Measurements from ENCODE around the gene RAMP1. TPM values are rescaled to one million over a fixed set of nuclear protein-coding genes. Genes with fewer than 3 reads are reported as not detected.
A peak's percentile ranks its signal among the peaks of the same experiment; 100 is the strongest.
"Not testable (repeated sequence)": the region's sequence is repeated elsewhere in the genome, so short reads cannot be mapped to it uniquely, and the experiment has no call there.

RAMP1 gene
- total RNA-seq, 2 experiments from 2014 or later = 0.30 to 0.32 TPM

GRCh38 chr2:237864444-237864931, 5.1 kb downstream of the RAMP1 start:
- no peaks in the 10 kb centered on the region for H3K9me3 Mint-ChIP-seq (ENCODE audit: low read depth)
- ATAC-seq (no peak), DNase-seq (no peak)
- H3K27me3 Mint-ChIP-seq = peaks cover 27% of the 10 kb centered on the region
- ChIA-PET POLR2A (no interaction called here), CTCF (no interaction called here)
- no peak overlapping the region for H3K4me3 Mint-ChIP-seq
- intact Hi-C loops (cut with DNase I, micrococcal nuclease) = no loop called here
- H3K36me3 Mint-ChIP-seq (ENCODE audit: low read depth) = no peaks in the 10 kb centered on the region
- no peak overlapping the region for H3K27ac Mint-ChIP-seq
- peaks cover 20% of the 10 kb centered on the region for H3K4me1 Mint-ChIP-seq

- ChIA-PET POLR2A (no interaction called here), CTCF (no interaction called here)
- no peak overlapping the region for H3K4me3 Mint-ChIP-seq
- H3K9me3 Mint-ChIP-seq (ENCODE audit: low read depth) = no peaks in the 10 kb centered on the region
- ATAC-seq = no peak
- H3K27ac Mint-ChIP-seq = no peak overlapping the region
- no peak for DNase-seq
- H3K4me1 Mint-ChIP-seq = peaks cover 18% of the 10 kb centered on the region
- intact Hi-C loops (cut with DNase I, micrococcal nuclease) = no loop called here
- peaks cover 25% of the 10 kb centered on the region for H3K27me3 Mint-ChIP-seq
- no peaks in the 10 kb centered on the region for H3K36me3 Mint-ChIP-seq (ENCODE audit: low read depth)
These were observed 5.7 kb downstream of the RAMP1 start for GRCh38 chr2:237864940-237865622.

GRCh38 chr2:237865623-237866041, 6.2 kb downstream of the RAMP1 start:
- ChIA-PET CTCF (interaction anchor here (0.7 kb wide), 1 partner anchor 542 kb away, joined by 3 read pairs; no protein-coding TSS in a partner anchor), POLR2A (no interaction called here)
- Mint-ChIP-seq H3K36me3 (ENCODE audit: low read depth) (no peaks in the 10 kb centered on the region), H3K9me3 (ENCODE audit: low read depth) (no peaks in the 10 kb centered on the region), H3K4me1 (peaks cover 13% of the 10 kb centered on the region), H3K27ac (no peak overlapping the region), H3K4me3 (no peak overlapping the region), H3K27me3 (peaks cover 24% of the 10 kb centered on the region)
- intact Hi-C loops (cut with DNase I, micrococcal nuclease) = no loop called here
- DNase-seq (no peak), ATAC-seq (no peak)

GRCh38 chr2:237866101-237866621, 6.7 kb downstream of the RAMP1 start:
- DNase-seq (no peak), ATAC-seq (no peak)
- H3K9me3 Mint-ChIP-seq (ENCODE audit: low read depth) = no peaks in the 10 kb centered on the region
- ChIA-PET CTCF (interaction anchor here (0.6 to 0.7 kb wide), 2 partner anchors 542 to 1021 kb away, joined by 3 read pairs; no protein-coding TSS in a partner anchor), POLR2A (no interaction called here)
- H3K27me3 Mint-ChIP-seq = peaks cover 21% of the 10 kb centered on the region
- no peaks in the 10 kb centered on the region for H3K36me3 Mint-ChIP-seq (ENCODE audit: low read depth)
- H3K4me3 Mint-ChIP-seq = no peak overlapping the region
- intact Hi-C loops (cut with DNase I, micrococcal nuclease) = no loop called here
- no peak overlapping the region for H3K27ac Mint-ChIP-seq
- H3K4me1 Mint-ChIP-seq = peaks cover 13% of the 10 kb centered on the region

DNA sequence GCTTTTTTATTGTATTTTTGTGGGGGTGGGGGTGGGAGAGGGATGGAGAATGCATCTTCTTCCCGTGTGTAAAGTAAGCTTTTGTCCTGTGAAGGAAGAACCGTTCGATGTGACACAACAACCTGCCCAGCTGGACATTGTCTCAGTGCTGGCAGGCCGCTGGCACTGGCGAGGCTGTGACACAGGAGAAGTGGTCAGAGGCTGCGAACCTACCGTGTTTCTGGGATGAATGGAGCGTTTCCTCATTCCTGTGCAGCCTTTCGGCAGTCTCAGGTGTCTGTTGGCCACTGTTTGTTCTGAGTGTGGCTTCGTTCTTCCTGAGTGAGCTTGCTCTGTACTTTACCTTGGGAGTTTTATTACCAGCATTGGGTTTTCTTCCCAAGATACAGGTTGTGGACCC, 8.0 kb downstream of the RAMP1 start:
- ATAC-seq (no peak), DNase-seq (no peak)
- Mint-ChIP-seq H3K36me3 (ENCODE audit: low read depth) (no peaks in the 10 kb centered on the region), H3K27me3 (peaks cover 18% of the 10 kb centered on the region), H3K9me3 (ENCODE audit: low read depth) (no peaks in the 10 kb centered on the region), H3K4me3 (no peak overlapping the region), H3K4me1 (peaks cover 13% of the 10 kb centered on the region), H3K27ac (no peak overlapping the region)
- ChIA-PET POLR2A (no interaction called here), CTCF (interaction anchor here (0.8 kb wide), 1 partner anchor 122 kb away, joined by 3 read pairs; no protein-coding TSS in a partner anchor)
- intact Hi-C loops (cut with DNase I, micrococcal nuclease) = no loop called here

- ATAC-seq; H3K36me3 Mint-ChIP-seq (ENCODE audit: low read depth); H3K9me3 Mint-ChIP-seq (ENCODE audit: low read depth); intact Hi-C loops (cut with DNase I, micrococcal nuclease); H3K4me3 Mint-ChIP-seq; POLR2A ChIA-PET; DNase-seq; H3K27ac Mint-ChIP-seq: not testable (repeated sequence)
- Mint-ChIP-seq H3K4me1 (peaks cover 13% of the 10 kb centered on the region), H3K27me3 (peaks cover 18% of the 10 kb centered on the region)
- CTCF ChIA-PET = interaction anchor here (0.8 kb wide), 2 partner anchors 123 to 241 kb away, joined by 3 to 4 read pairs; no protein-coding TSS in a partner anchor
These were observed 8.7 kb downstream of the RAMP1 start for GRCh38 chr2:237868074-237868473.

DNA sequence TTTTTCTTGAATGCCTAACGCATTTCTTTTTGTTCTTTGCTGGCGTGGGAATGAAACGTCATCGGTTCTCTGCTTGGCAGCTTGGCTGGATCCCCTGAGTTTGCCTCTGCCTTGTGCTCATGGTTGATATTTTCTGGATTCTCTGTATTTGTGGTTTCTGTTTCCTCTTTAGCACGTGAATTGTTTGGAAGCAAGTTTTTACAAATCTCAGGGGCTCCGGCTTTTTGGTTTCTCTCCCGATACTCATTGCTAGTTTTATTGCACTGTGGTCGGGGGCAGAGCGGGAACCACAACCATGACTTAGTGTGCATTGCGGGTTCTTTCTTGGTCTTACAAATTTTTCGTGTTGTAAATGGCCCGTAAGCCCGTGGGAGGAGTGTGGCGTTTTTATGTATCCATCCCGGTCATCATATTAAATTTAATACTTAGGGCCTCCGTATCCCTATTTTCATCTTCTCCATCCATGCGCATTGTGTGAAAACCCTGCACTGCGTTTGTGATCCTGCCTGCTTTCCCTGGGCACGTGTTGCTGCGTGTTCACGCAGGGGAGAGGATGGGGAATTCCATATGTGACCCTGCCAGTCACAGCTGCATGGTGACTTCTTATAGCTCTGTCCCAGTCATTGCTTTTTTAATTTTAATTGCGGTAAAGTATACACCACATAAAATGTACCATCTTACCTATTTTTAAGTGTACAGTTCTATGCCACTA, 9.4 kb downstream of the RAMP1 start:
- ATAC-seq = peak; percentile 40
- no peak overlapping the region for H3K4me3 Mint-ChIP-seq
- ChIA-PET CTCF (interaction anchor here (0.8 kb wide), 1 partner anchor 240 kb away, joined by 4 read pairs; no protein-coding TSS in a partner anchor), POLR2A (no interaction called here)
- H3K27me3 Mint-ChIP-seq = peaks cover 18% of the 10 kb centered on the region
- peaks cover 15% of the 10 kb centered on the region for H3K4me1 Mint-ChIP-seq
- intact Hi-C loops (cut with DNase I, micrococcal nuclease) = no loop called here
- no peaks in the 10 kb centered on the region for H3K9me3 Mint-ChIP-seq (ENCODE audit: low read depth)
- no peaks in the 10 kb centered on the region for H3K36me3 Mint-ChIP-seq (ENCODE audit: low read depth)
- DNase-seq = peak; percentile 39
- peak overlapping the region; percentile 4 for H3K27ac Mint-ChIP-seq

DNA sequence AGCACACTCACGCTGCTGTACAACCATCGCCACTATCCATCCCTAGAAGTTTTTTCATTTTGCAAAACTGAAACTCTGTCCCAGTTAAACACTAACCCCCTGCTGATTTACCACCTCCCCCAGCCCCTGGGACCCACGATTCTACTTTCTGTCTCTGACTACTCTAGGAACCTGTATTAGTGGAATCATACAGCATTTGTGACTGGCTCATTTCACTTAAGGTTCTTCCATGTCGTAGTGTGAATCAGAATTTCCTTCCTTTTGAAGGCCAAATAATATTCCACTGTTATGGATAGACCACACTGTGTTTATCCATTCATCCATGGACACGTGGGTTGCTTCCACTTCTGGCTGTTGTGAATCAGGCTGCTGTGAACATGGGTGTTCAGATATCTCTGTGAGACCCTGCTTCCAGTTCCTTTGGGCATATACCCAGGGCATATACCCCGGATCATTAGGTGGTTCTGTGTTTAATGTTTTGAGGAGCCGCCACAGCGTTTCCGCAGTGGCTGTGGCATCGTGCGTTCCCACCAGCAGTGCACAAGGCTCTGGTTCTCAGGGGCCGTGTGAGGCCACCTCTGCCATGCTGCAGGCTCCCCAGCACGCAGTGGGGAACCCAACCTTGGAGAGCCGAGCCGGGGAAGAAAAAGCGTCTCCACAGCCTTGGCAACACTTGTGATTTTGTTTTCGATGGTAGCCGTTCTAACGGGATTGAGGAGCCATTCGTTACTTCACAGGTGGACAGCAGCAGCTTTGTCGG, 10.1 kb downstream of the RAMP1 start:
- intact Hi-C loops (cut with DNase I, micrococcal nuclease) = no loop called here
- Mint-ChIP-seq H3K4me3 (no peak overlapping the region), H3K36me3 (ENCODE audit: low read depth) (no peaks in the 10 kb centered on the region), H3K9me3 (ENCODE audit: low read depth) (no peaks in the 10 kb centered on the region), H3K27ac (peak overlapping the region; percentile 4), H3K4me1 (peaks cover 17% of the 10 kb centered on the region), H3K27me3 (peaks cover 18% of the 10 kb centered on the region)
- ChIA-PET CTCF (no interaction called here), POLR2A (no interaction called here)
- DNase-seq (peak; percentile 35), ATAC-seq (peak; percentile 55)

DNA sequence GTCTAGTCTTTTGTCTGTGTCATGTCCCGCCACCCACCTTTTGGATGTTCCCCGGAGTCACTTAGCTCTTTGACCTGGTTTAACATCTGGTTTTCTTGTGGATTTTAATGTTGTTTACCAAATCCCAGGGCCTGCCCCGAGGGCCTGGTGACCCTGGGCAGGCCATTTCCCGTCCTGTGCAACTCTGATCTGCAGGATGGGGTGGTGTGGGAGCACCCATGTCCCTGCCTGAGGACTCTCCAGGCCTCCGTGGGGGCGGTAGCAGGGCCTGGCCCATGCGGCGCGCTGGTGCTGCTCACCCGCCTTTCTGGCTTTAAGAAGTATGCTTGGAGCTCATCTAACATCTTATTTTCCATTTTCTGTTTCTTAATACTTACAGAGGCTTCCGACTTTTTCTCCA, 10.7 kb downstream of the RAMP1 start:
- no peaks in the 10 kb centered on the region for H3K9me3 Mint-ChIP-seq (ENCODE audit: low read depth)
- POLR2A ChIA-PET = no interaction called here
- no peaks in the 10 kb centered on the region for H3K36me3 Mint-ChIP-seq (ENCODE audit: low read depth)
- H3K27me3 Mint-ChIP-seq = peaks cover 18% of the 10 kb centered on the region
- ATAC-seq = no peak
- H3K27ac Mint-ChIP-seq = no peak overlapping the region
- intact Hi-C loops (cut with DNase I, micrococcal nuclease) = no loop called here
- CTCF ChIA-PET = no interaction called here
- DNase-seq = no peak
- peaks cover 17% of the 10 kb centered on the region for H3K4me1 Mint-ChIP-seq
- H3K4me3 Mint-ChIP-seq = no peak overlapping the region

- ChIA-PET CTCF (no interaction called here), POLR2A (no interaction called here)
- peaks cover 17% of the 10 kb centered on the region for H3K4me1 Mint-ChIP-seq
- H3K36me3 Mint-ChIP-seq (ENCODE audit: low read depth) = no peaks in the 10 kb centered on the region
- no peaks in the 10 kb centered on the region for H3K9me3 Mint-ChIP-seq (ENCODE audit: low read depth)
- intact Hi-C loops (cut with DNase I, micrococcal nuclease) = no loop called here
- peaks cover 18% of the 10 kb centered on the region for H3K27me3 Mint-ChIP-seq
- no peak for DNase-seq
- H3K27ac Mint-ChIP-seq = no peak overlapping the region
- no peak overlapping the region for H3K4me3 Mint-ChIP-seq
- ATAC-seq = no peak
These were observed 11.6 kb downstream of the RAMP1 start for GRCh38 chr2:237870754-237871651.

All from activated CD4-positive, alpha-beta T cell treated with anti-CD3 and anti-CD28 coated beads for 36 hours (primary cell).